ENCODE results near the gene LINS1. TPM values are rescaled to one million over a fixed set of nuclear protein-coding genes. Genes with fewer than 3 reads are reported as not detected.

Gene LINS1
- total and polyA plus RNA-seq, 8 donors = 12.0 to 31.6 (median 23.9) TPM

- H3K36me3 ChIP-seq = no peaks in the 10 kb centered on the region
- no peaks in the 10 kb centered on the region for H3K27me3 ChIP-seq
- no peak overlapping the region for H3K27ac ChIP-seq
- H3K9me3 ChIP-seq = no peaks in the 10 kb centered on the region
- ATAC-seq = no peak
- peaks cover 0 to 7% of the 10 kb centered on the region in 2 donors for H3K4me1 ChIP-seq
- DNase-seq = no peak
- intact Hi-C loops (cut with DNase I) = no loop called here
- TF ChIP-seq CTCF (IDR thresholded peaks at IDR 0.05) = no peak
- H3K4me3 ChIP-seq = no peak overlapping the region
These were observed 72.4 kb downstream of the LINS1 start for GRCh38 chr15:100529556-100529955.

- TF ChIP-seq CTCF (IDR thresholded peaks at IDR 0.05) = no peak
- Histone ChIP-seq H3K4me1 (peaks cover 0 to 7% of the 10 kb centered on the region in 2 donors), H3K36me3 (no peaks in the 10 kb centered on the region), H3K9me3 (no peaks in the 10 kb centered on the region), H3K27ac (no peak within 1 kb of the TSS), H3K27me3 (no peaks in the 10 kb centered on the region), H3K4me3 (no peak within 1 kb of the TSS)
- no peak for DNase-seq
- intact Hi-C loops (cut with DNase I) = no loop called here
- no peak for ATAC-seq
These were observed 73.1 kb downstream of the LINS1 start, which contains the start of gene CERS3 for GRCh38 chr15:100528833-100529428. Gene CERS3, minus strand, starts transcription at chr15:100528950. Its CDS starts 27,101 bp downstream, at chr15:100501849.

- Histone ChIP-seq H3K36me3 (no peaks in the 10 kb centered on the region), H3K27ac (no peak overlapping the region), H3K4me1 (peaks cover 0 to 7% of the 10 kb centered on the region in 2 donors), H3K27me3 (no peaks in the 10 kb centered on the region), H3K9me3 (peaks cover 0 to 2% of the 10 kb centered on the region in 2 donors), H3K4me3 (no peak overlapping the region)
- ATAC-seq (no peak), DNase-seq (peak in 2 of 4 donors; percentile 35 to 52)
- intact Hi-C loops (cut with DNase I) = no loop called here
- TF ChIP-seq CTCF (IDR thresholded peaks at IDR 0.05) = no peak
These were observed 75.9 kb downstream of the LINS1 start for GRCh38 chr15:100526027-100526481.

- Histone ChIP-seq H3K36me3 (no peaks in the 10 kb centered on the region), H3K4me1 (peaks cover 0 to 13% of the 10 kb centered on the region in 2 donors), H3K4me3 (no peak overlapping the region), H3K9me3 (peaks cover 0 to 2% of the 10 kb centered on the region in 2 donors), H3K27me3 (no peaks in the 10 kb centered on the region), H3K27ac (no peak overlapping the region)
- no peak for TF ChIP-seq CTCF (IDR thresholded peaks at IDR 0.05)
- no peak for ATAC-seq
- intact Hi-C loops (cut with DNase I) = no loop called here
- DNase-seq = no peak
These were observed 76.5 kb downstream of the LINS1 start for GRCh38 chr15:100525436-100525835.

- peaks cover 0 to 23% of the 10 kb centered on the region in 2 donors for H3K4me1 ChIP-seq
- no peak overlapping the region for H3K4me3 ChIP-seq
- intact Hi-C loops (cut with DNase I) = no loop called here
- H3K27me3 ChIP-seq = no peaks in the 10 kb centered on the region
- no peak overlapping the region for H3K27ac ChIP-seq
- H3K9me3 ChIP-seq = peaks cover 0 to 2% of the 10 kb centered on the region in 2 donors
- DNase-seq = peak in 2 of 4 donors; percentile 47 to 66
- no peak for TF ChIP-seq CTCF (IDR thresholded peaks at IDR 0.05)
- no peaks in the 10 kb centered on the region for H3K36me3 ChIP-seq
- no peak for ATAC-seq
These were observed 77.7 kb downstream of the LINS1 start for GRCh38 chr15:100524326-100524725.
